GM18861 (cell line): Measurements from ENCODE around the gene STRA6.
"Not testable (repeated sequence)": the region's sequence is repeated elsewhere in the genome, so short reads cannot be mapped to it uniquely, and the experiment has no call there.

ENCODE experiments used
- ATAC-seq: cut with Tn5 transposase; IDR thresholded peaks from one replicate; pipeline ENCODE4 v1.9.1; 2021; ENCODE audit not compliant: unreplicated experiment

STRA6 gene

DNA sequence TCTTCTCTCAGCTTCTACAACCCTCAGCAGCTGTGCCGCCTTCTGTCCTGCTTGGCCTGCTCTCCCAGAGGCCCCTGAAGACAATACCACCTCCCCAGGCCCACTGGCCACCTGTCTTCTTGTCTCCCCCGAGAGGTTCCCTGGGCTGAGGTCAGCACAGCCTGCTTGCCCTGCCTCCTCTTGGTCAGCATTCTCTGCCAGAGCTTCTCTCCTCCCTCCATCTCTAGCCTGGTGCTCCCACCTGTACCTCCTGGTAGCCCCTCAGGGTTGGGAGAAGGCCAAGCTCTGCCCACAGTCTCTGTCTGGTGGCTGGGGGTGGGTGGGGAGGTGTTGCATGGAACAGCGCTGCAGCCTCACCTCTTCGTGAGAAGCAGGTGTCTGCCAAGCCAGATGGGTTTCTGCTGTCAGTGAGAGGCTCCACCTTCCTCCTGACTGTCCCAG is 34.7 kb downstream of the STRA6 start:
- ATAC-seq, result no peak

DNA sequence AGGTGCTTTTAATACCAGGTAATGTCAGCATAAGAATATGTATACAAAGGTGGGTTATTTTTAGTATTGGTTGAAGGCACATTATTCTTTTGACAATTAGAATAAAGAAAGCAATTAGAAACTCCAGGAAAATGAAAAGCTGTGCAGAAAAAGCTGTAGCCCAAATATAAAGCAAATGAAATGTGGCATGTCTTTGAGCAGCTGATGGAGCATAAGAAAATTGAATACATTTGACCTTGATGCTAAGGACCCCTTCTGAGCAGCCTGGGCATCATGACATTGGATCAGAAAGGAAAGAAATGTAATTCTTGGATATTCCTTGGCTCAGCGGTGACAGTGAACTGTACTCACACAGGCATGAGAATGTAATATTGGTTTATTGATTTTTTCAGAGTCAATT is 37.1 kb downstream of the STRA6 start:
- ATAC-seq, result no peak

DNA sequence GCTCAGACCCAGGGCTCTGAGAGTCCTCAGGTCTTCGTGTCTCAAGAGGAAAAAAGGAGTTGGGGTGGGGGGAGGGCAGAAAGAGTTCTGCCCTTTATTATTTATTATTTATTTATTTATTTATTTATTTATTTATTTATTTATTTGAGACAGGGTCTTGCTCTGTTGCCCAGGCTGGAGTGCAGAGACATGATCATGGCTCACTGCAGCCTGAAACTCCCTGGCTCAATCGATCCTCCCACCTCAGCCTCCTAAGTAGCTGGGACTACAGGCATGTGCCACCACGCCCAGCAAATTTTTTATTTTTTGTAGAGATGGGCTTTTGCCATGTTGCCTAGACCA is 40.4 kb downstream of the STRA6 start:
- not testable (repeated sequence) for ATAC-seq

DNA sequence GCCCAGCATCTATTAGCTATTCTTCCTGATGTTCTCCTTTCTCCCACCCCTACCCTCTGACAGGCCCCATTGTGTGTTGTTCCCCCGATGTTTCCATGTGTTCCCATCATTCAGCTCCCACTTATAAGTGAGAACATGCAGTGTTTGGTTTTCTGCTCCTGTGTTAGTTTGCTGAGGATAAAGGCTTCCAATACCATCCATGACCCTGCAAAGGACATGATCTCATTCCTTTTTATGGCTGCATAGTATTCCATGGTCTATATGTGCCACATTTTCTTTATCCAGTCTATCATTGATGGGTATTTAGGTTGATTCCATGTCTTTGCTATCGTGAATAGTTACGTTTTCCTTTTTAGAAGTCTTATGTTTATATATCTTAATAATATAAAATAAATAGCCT is 42.2 kb downstream of the STRA6 start:
- not testable (repeated sequence) for ATAC-seq

DNA sequence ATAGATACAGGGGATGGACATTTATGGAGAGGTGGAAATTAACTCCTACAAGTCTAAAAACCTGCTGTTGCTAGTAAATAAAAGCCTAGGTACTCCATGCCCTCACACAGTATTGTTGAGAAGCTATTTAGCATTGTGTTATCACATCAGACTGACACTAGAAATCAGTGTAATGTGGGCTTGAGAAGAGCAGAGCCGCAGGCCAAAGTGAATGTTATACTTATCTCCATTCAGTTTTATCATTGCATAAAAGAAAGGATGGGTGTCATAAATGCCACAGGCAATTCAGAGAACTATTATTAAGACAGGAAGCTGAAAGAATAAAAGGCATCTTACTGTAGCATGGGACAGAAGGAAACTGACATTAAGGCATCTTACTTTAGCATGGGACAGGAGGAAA is 42.8 kb downstream of the STRA6 start:
- no peak for ATAC-seq

DNA sequence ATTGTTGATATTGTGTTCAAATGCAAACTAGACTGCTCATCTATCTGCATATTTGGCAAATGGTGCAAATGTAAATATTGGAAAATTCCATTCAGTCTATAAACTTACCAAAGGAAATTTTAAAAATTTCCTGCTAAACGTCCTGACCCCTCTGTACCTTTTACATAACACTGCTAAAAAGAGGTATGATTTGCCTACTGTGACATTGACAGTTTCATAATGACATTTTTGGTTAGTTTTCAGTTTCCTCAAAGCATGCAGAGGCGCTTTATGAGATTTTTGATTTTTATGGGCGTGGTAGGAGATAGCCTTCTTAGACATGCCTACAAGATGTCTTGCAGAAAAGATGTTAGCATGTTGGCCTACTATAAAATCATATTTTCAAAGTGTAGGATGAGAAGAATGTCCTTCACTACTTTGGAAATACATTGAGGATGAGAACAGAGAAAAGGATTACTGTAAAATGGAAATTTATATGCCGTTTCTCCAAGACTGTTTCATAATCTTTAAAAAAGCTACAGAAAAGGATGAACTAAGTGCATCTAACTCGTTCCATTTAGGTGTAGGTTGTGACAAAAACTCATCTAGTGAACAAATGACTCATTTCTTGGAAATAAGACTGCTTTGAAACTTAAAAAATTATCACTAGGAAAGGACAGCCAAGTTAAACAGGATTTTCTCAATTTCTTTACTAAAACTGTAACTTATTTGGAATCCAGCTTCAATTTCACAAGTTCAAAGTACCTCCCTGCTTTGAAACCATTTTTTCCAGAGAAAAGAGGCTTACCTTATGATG is 43.5 kb downstream of the STRA6 start:
- peak; percentile 80 for ATAC-seq

DNA sequence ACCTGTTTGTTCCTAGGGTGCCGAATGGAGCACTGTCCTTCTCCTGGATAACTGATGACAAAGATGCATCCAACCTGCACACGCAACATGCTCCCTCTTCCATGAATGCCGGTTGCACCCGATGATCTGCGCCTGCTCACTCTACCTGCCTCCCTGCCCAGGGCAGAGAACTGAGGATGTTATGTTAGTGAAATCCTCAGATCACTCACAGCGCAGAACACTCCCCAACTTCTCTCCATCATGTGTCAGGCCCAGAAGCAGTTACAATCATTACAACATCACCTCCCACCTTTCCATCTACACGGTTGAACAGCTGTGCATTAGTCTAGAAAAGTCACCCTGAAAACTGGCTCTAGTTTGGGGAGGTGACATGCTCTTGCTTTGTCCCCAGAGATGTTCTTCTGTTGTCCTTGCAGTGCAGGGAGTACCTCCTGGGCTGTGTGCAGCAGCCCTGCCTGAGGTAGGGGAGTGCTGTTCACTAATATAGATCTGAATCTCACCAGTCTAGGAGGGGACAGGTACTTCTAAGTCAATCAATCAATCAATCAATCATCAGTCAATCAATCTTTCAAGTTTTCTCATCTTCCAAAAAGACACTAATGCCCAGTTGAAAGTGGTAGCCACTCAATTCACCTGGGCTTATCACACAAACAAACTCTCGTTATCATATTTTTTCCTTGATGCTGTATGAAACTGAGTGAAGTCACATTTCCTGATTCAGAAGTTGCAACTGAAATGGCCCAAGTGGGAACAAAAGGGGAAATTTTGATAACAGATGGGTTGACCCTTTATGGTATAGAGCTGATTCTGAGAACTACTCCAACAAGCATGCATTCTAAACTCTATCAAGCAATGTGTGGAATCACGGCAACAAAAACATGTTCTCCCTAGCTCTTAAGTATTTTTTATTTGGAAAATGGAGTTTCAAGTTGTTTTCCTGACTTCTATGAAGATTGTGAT is 44.4 kb downstream of the STRA6 start:
- no peak for ATAC-seq

DNA sequence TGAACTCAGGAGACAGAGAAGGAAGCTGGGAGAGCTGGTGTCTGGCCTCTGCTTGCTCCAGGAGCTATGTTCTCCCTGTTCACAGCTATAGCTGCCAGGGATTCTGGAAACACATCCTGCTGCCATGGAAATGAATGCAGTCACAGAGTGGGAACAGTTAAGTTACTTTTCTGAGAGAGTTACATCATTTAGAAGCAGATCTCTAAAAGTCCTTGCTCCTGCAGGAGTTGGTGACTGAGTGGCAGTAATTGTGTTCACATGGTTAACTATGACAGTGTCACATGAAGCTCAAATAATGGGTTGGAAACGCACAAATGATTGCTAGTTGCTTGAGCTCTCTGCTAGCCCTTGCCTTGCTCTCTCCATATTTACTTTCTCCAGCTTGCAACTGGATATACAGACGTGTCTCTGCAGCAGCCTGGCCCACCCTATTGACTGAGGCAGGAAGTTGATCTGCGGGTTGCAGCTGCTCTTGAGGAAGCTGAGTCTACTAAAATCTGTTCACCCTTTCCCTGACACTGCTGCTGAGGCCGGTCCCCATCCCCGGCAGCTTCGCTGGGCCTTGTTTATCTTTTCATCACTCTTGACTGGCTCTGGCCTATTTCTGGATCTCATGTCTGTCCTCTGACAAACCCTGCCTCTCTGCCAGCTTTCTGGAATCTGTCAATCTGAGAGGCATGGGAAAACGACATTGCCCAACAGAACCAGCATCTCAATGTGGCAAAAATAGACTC is 45.7 kb downstream of the STRA6 start:
- ATAC-seq, result no peak

DNA sequence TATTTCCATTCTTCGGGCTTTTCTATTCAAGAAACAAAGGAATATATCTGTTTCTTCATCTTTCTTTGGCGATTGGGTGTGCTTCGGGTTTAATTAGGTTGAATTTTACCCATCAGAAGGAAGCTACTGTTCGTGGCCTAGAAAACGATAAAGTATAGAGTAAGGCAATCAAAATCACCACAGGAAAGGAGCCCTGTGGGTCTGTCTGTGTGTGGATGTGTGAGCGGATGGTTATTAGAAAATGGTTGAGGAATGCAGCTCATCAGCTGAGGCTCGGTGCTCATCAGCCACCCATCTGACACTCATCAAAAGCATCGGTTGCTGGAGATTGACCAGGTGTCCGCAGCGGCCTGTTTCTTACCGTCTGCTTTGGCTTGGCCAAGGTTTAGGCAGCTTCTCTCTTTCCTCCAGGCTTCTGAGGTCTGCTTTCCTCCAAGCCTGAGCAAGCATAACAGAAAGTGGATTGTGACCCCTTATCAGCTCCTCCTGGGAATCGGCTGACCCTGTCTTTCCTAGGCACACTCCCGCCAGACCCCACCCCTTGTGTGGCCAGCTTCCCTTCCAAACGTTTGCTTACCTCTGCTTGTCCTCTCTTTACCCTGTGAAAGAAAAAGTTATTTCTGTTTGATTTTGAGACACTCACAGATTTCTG is 46.7 kb downstream of the STRA6 start:
- no peak for ATAC-seq

DNA sequence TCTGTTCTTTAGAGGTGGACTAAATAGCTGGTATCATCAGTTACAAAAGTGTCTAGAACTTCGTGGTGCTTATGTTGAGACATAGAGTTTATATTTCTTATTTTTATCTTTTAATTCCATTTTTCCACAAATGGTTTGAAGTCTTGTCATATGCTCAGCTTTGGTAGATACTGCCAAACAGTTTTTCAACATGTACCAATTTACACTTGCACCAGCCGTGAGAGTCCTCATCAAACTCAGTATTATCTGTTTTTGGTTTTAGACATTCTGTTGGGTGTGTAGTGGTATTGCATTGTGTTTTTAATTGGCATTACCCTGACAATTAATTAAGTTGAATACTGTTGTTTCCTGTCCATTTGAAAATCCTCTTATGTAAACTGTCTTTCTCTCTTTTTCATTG is 55.5 kb downstream of the STRA6 start:
- no peak for ATAC-seq

DNA sequence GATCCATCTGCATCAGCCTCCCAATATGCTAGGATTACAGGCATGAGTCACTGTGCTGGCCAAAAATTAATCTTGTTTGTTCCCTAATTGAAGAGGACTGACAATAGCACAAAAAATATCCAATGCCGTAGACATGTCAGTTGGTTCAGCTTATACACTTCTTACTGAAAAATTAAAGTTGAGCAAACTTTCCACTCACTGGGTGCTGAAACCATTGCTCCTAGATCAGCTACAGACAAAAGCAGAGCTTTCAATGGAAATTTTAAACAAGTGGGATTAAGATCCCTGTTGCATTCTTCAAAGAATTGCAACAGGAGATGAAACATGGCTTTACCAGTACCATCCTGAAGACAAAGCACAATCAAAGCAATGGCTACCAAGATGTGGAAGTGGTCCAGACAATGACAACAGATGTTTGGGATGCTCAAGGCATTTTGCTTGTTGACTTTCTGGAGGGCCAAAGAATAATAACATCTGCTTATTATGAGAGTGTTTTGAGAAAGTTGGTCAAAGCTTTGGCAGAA is 56.2 kb downstream of the STRA6 start:
- no peak for ATAC-seq

DNA sequence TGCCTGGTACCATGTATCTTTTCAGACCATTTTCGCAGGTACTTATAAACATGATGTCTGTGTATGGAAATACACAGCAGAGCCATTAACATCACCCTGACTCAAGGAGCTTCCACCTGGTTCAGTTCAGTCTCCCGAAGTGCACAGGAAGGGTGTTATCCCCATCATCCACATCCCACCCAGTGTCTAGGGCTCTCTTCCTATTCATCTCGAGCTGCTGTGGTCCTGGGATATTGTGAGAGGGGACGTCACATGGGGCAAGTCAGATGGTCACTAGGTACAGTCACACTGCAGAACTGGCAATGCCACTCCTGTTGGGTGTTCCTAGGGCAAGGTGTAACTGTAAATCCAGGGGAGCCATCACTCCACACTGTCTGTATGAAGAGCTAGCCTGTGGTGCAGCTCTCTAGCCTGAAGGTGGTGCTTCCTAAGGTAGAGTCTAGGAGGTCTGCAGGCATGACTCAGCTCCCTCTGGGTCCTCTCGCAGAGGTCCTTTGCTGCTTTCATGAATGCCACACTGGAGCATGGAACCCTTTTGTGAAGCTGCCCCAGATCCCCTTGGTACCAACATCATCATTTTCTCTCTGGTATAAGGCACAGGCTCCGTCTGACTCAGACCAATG is 58.3 kb downstream of the STRA6 start:
- no peak for ATAC-seq

DNA sequence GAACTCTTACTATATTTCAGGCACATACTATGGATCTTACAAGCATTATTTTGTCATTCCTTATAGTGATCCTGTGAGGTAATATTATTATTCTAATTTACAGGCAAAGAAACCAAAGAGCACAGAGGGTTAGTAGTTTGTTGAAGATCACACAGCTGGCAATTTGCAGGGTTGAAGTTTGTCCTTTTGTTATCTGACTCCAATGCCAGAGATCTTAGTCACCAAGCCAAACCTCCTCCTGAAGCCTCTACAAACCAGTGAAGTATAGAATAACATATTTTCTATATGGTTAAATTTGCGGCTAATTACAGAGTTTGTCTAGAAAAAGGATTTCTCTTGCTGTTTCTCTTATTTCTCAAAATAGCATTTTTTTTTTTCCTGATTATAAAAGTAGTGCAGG is 61.0 kb downstream of the STRA6 start:
- ATAC-seq, result no peak

DNA sequence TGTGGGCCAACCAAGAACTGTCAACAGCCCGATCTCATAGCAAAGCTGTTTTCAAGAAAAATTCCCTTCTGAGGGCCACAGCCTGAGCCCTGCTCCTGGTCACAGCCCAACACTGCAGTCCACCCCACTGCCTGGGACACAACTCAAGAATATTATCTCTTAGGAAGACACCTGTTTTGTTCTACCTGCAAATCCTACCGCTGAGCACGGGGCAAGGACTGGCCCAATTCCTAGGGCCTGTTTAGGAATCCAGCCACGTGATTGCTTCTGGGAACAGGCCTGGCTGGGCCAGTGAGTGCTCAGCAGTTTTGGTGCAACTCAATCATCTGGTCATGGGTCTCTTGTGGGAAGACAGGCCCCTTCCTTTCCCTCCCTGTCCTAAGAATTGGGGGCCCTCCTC is 63.9 kb downstream of the STRA6 start:
- no peak for ATAC-seq

DNA sequence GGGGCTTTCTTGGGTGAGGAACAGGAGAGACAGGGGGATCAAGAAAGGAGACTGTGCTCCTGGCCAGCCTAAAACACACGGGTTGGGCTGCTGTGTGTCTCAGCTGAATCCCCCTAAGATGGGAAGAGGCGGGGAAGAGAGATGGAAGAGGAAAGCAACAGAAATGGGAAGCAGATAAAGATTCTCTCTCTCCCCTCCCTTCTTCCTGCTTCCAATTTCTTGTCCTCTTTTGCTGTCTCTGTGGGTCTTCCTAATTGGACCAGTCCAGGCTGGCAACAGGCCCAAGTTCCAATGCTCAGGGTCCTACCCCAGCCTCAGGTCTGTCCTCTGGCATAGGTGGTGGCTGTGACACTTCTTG is 65.1 kb downstream of the STRA6 start:
- ATAC-seq, result no peak

DNA sequence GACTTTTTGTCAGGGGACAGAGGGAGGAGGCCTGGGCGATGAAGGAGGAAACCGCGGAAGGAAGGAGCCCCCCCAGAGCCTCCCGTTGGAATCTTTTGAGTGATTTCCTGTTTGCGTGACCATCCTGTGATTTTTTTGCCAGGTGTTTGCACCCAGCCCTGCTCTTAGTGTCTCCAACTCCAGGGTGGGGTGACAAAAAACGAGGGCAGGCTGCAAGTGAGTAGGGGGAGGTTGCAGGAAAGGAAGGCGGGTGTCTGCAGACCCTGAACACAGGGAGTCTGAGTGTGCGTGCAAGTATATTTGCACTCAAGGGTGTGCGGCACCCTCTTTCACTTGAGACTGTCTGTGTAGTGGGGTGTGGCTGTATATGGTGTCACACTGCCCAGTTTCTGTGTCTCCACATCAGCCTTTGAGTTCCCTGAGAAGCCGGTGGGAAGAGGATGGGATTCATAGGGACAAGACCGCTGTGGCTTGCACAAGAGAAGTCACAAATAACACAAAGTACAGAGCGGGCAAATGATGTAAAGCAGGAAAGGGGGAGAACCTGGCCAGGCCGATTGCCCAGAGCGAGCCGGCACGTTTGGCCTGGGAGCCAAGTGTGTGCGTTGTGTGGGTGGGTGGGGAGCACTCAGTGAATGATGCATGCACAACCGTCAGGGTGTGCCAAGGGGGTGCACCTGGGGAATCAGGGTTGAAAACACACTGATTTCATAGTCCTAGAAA is 65.6 kb downstream of the STRA6 start:
- ATAC-seq, result no peak

DNA sequence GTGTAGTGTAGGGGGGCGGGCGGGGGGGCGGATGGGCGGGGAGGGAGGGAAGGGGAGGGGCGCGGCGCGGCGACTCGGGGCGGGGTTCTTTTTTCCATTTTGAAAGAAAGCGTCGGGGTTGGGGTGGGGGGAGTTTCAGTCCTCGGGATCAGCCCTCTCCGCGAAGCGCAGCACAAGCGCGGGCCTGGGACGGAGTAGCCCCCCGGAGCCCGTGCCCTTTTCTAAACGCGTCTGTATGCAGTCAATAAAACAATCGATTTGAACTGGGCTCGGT is 66.1 kb downstream of the STRA6 start:
- ATAC-seq, result no peak

DNA sequence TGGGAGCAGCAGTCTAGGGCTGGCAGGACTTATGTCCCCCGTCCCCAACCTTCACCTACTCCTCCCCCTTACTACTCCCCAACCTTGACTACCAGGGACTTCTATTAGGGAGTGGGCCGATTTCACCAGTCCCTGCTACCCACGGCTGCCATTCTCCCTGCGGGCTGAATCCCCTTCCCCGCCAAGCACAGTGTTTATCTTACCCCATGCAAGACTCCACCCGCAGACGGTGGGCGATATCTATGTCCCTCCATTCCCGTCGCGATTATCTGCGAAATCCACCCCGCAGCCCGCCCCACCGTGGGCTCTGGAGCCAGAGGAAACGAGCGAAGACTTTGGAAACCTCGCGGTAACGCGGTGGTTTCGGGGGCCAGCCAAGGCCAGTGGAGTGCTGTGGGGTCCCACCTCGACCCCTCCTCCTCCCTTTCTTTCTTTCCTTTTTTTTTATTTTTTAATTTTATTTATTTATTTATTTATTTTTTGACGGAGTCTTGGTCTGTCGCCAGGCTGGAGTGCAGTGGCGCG is 67.5 kb downstream of the STRA6 start:
- no peak for ATAC-seq

DNA sequence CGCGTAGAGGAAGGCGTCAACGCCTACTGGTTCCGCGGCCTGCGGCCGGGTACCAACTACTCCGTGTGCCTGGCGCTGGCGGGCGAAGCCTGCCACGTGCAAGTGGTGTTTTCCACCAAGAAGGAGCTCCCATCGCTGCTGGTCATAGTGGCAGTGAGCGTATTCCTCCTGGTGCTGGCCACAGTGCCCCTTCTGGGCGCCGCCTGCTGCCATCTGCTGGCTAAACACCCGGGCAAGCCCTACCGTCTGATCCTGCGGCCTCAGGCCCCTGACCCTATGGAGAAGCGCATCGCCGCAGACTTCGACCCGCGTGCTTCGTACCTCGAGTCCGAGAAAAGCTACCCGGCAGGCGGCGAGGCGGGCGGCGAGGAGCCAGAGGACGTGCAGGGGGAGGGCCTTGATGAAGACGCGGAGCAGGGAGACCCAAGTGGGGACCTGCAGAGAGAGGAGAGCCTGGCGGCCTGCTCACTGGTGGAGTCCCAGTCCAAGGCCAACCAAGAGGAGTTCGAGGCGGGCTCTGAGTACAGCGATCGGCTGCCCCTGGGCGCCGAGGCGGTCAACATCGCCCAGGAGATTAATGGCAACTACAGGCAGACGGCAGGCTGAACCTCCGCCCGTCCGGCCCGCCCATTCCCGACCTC is 68.1 kb downstream of the STRA6 start:
- no peak for ATAC-seq
